Measurements from ENCODE around the gene NDUFB2.
"Not testable (repeated sequence)": the region's sequence is repeated elsewhere in the genome, so short reads cannot be mapped to it uniquely, and the experiment has no call there.

The NDUFB2 gene

GRCh38 chr7:140691376-140692045 lies 5.0 kb upstream of the NDUFB2 start:
- no peak for DNase-seq (ENCODE audit: low spot score)

GRCh38 chr7:140693849-140694248 lies 2.7 kb upstream of the NDUFB2 start:
- not testable (repeated sequence) for DNase-seq (ENCODE audit: low spot score)

- DNase-seq (ENCODE audit: low spot score), result no peak
These were observed 1.9 kb upstream of the NDUFB2 start for GRCh38 chr7:140694592-140694991.

- DNase-seq (ENCODE audit: low spot score), result no peak
These were observed 1.1 kb upstream of the NDUFB2 start for GRCh38 chr7:140695381-140695780.

- DNase-seq (ENCODE audit: low spot score), result peak; percentile 94
These were observed 356 bp upstream of the NDUFB2 start for GRCh38 chr7:140696024-140696679.

- peak; percentile 79 for DNase-seq (ENCODE audit: low spot score)
These were observed 1.1 kb downstream of the NDUFB2 start for GRCh38 chr7:140697447-140698143.

- no peak for DNase-seq (ENCODE audit: low spot score)
These were observed 2.0 kb downstream of the NDUFB2 start for GRCh38 chr7:140698477-140698876.

GRCh38 chr7:140702774-140703173 lies 6.3 kb downstream of the NDUFB2 start:
- DNase-seq (ENCODE audit: low spot score), result no peak

- DNase-seq (ENCODE audit: low spot score), result no peak
These were observed 7.7 kb downstream of the NDUFB2 start for GRCh38 chr7:140704205-140704604.

GRCh38 chr7:140707132-140707531 lies 10.6 kb downstream of the NDUFB2 start:
- no peak for DNase-seq (ENCODE audit: low spot score)

- not testable (repeated sequence) for DNase-seq (ENCODE audit: low spot score)
These were observed 12.3 kb downstream of the NDUFB2 start for GRCh38 chr7:140708764-140709163.

- not testable (repeated sequence) for DNase-seq (ENCODE audit: low spot score)
These were observed 15.9 kb downstream of the NDUFB2 start for GRCh38 chr7:140712392-140712791.

GRCh38 chr7:140714331-140715040 lies 18.0 kb downstream of the NDUFB2 start:
- no peak for DNase-seq (ENCODE audit: low spot score)

GRCh38 chr7:140719721-140720120 lies 23.2 kb downstream of the NDUFB2 start:
- no peak for DNase-seq (ENCODE audit: low spot score)

GRCh38 chr7:140722254-140722653 lies 25.7 kb downstream of the NDUFB2 start:
- DNase-seq (ENCODE audit: low spot score), result no peak

- no peak for DNase-seq (ENCODE audit: low spot score)
These were observed 26.5 kb downstream of the NDUFB2 start for GRCh38 chr7:140723006-140723405.

GRCh38 chr7:140723574-140723973 lies 27.1 kb downstream of the NDUFB2 start:
- DNase-seq (ENCODE audit: low spot score), result no peak

- no peak for DNase-seq (ENCODE audit: low spot score)
These were observed 28.2 kb downstream of the NDUFB2 start for GRCh38 chr7:140724706-140725105.

GRCh38 chr7:140726281-140726680 lies 29.8 kb downstream of the NDUFB2 start:
- DNase-seq (ENCODE audit: low spot score), result peak; percentile 60

- DNase-seq (ENCODE audit: low spot score), result no peak
These were observed 35.9 kb downstream of the NDUFB2 start for GRCh38 chr7:140732416-140732815.

- DNase-seq (ENCODE audit: low spot score), result no peak
These were observed 37.6 kb downstream of the NDUFB2 start for GRCh38 chr7:140734096-140734495.

GRCh38 chr7:140734729-140735128 lies 38.2 kb downstream of the NDUFB2 start:
- DNase-seq (ENCODE audit: low spot score), result no peak

- no peak for DNase-seq (ENCODE audit: low spot score)
These were observed 41.8 kb downstream of the NDUFB2 start for GRCh38 chr7:140738280-140738679.

Data from RKO (cell line).